ENCODE data around the gene PRR20E.

GRCh38 chr13:57128909-57129308, 38.1 kb upstream of the PRR20E start:
- TF ChIP-seq EZH2 (IDR thresholded peaks at IDR 0.05; ENCODE audit: low read depth) (no peak), CTCF (conservative IDR thresholded peaks at IDR 0.05) (no peak)
